Measurements from ENCODE around the gene IMPDH2.
"Not testable (repeated sequence)": the region's sequence is repeated elsewhere in the genome, so short reads cannot be mapped to it uniquely, and the experiment has no call there.

The IMPDH2 gene

DNA sequence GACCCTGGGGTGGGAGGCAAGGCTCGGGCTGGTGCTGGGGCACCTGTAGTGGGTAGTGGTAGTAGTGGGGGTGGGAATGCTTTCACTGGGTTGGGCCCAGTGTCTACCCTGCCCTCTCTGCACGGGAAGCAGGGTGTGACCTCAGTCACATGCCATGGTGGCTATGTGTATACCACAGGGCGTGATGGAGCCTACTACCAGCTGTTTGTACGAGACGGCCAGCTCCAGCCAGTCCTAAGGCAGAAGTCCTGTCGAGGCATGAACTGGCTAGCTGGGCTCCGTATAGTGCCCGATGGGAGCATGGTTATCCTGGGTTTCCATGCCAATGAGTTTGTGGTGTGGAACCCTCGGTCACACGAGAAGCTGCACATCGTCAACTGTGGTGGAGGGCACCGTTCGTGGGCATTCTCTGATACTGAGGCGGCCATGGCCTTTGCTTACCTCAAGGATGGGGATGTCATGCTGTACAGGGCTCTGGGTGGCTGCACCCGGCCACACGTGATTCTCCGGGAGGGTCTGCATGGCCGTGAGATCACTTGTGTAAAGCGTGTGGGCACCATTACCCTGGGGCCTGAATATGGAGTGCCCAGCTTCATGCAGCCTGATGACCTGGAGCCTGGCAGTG is 16.0 kb downstream of the IMPDH2 start:
- peaks cover 3 to 66% of the 10 kb centered on the region in 2 experiments; a peak in 2 of 3 replicates for H3K36me3 ChIP-seq (ENCODE audit: control insufficient read depth in 2 of 2, insufficient read depth in 1 of 2, low read length in 2 of 2)

DNA sequence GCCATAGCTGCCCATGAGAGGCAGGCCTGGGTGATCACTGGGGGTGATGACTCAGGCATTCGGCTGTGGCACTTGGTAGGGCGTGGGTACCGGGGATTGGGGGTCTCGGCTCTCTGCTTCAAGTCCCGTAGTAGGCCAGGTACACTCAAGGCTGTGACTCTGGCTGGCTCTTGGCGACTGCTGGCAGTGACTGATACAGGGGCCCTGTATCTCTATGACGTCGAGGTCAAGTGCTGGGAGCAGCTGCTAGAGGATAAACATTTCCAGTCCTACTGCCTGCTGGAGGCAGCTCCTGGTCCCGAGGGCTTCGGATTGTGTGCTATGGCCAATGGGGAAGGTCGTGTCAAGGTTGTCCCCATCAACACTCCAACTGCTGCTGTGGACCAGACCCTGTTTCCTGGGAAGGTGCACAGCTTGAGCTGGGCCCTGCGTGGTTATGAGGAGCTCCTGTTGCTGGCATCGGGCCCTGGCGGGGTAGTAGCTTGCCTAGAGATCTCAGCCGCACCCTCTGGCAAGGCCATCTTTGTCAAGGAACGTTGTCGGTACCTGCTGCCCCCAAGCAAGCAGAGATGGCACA is 16.7 kb downstream of the IMPDH2 start:
- POLR2A ChIA-PET, result interaction anchor here (1.6 kb wide), 1 partner anchor 9 kb away, joined by 8 read pairs; no protein-coding TSS in a partner anchor
- H3K27ac ChIP-seq (ENCODE audit: extremely low read depth, low read depth, low read length), result no peak overlapping the region
- TF ChIP-seq ZNF19 (tag by site-specific recombination; IDR thresholded peaks at IDR 0.05; ENCODE audit: low read depth) (no peak), KLF9 (tag by site-specific recombination; IDR thresholded peaks at IDR 0.05; ENCODE audit: low read depth) (no peak), OSR2 (tag by site-specific recombination; IDR thresholded peaks at IDR 0.05) (0 out of 2 replicates have a peak, but pooled peaks have one; percentile 24), ZNF792 (tag by site-specific recombination; IDR thresholded peaks at IDR 0.05) (no peak)
- peaks cover 3 to 66% of the 10 kb centered on the region in 2 experiments; a peak in 2 of 3 replicates for H3K36me3 ChIP-seq (ENCODE audit: control insufficient read depth in 2 of 2, insufficient read depth in 1 of 2, low read length in 2 of 2)
- CTCF ChIA-PET, result interaction anchor here (0.6 to 2.6 kb wide), 4 partner anchors 9 to 1952 kb away, joined by 3 to 12 read pairs (median 3); partner anchors contain the start of gene NDUFAF3
- H3K4me1 ChIP-seq (ENCODE audit: control insufficient read depth, insufficient read depth, low read length), result no peaks in the 10 kb centered on the region
- H3K9me3 ChIP-seq (ENCODE audit: control insufficient read depth, insufficient read depth, low read depth, low read length), result no peaks in the 10 kb centered on the region
- no peak overlapping the region for H3K4me3 ChIP-seq (ENCODE audit: low read depth, low read length)

More for the DNA sequence above, 16.0 kb downstream of the IMPDH2 start:
- Histone ChIP-seq H3K4me1 (ENCODE audit: control insufficient read depth, insufficient read depth, low read length) (no peaks in the 10 kb centered on the region), H3K9me3 (ENCODE audit: control insufficient read depth, insufficient read depth, low read depth, low read length) (no peaks in the 10 kb centered on the region), H3K4me3 (ENCODE audit: low read depth, low read length) (no peak overlapping the region), H3K27ac (ENCODE audit: extremely low read depth, low read depth, low read length) (no peak overlapping the region)
- CTCF ChIA-PET, result interaction anchor here (0.6 to 2.6 kb wide), 5 partner anchors 9 to 1953 kb away, joined by 3 to 12 read pairs (median 3); partner anchors contain the start of genes NDUFAF3 and P4HTM
- no peak for TF ChIP-seq ZNF664 (tag by site-specific recombination; IDR thresholded peaks at IDR 0.05)
- TF ChIP-seq, protein P1, sequence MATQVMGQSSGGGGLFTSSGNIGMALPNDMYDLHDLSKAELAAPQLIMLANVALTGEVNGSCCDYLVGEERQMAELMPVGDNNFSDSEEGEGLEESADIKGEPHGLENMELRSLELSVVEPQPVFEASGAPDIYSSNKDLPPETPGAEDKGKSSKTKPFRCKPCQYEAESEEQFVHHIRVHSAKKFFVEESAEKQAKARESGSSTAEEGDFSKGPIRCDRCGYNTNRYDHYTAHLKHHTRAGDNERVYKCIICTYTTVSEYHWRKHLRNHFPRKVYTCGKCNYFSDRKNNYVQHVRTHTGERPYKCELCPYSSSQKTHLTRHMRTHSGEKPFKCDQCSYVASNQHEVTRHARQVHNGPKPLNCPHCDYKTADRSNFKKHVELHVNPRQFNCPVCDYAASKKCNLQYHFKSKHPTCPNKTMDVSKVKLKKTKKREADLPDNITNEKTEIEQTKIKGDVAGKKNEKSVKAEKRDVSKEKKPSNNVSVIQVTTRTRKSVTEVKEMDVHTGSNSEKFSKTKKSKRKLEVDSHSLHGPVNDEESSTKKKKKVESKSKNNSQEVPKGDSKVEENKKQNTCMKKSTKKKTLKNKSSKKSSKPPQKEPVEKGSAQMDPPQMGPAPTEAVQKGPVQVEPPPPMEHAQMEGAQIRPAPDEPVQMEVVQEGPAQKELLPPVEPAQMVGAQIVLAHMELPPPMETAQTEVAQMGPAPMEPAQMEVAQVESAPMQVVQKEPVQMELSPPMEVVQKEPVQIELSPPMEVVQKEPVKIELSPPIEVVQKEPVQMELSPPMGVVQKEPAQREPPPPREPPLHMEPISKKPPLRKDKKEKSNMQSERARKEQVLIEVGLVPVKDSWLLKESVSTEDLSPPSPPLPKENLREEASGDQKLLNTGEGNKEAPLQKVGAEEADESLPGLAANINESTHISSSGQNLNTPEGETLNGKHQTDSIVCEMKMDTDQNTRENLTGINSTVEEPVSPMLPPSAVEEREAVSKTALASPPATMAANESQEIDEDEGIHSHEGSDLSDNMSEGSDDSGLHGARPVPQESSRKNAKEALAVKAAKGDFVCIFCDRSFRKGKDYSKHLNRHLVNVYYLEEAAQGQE (tag by site-specific recombination; IDR thresholded peaks at IDR 0.05), result no peak
- no peak for TF ChIP-seq ZNF350 (tag by site-specific recombination; IDR thresholded peaks at IDR 0.05)
- TF ChIP-seq KLF1 (tag by site-specific recombination; IDR thresholded peaks at IDR 0.05), result peak; percentile 27; the same call in 1 of the 2 replicates
- TF ChIP-seq ZBTB21 (tag by site-specific recombination; IDR thresholded peaks at IDR 0.05), result no peak
- no peak for TF ChIP-seq IKZF3 (tag by site-specific recombination; IDR thresholded peaks at IDR 0.05)
- POLR2A ChIA-PET, result interaction anchor here (1.2 to 1.6 kb wide), 3 partner anchors 8 to 26 kb away, joined by 3 to 10 read pairs (median 8); no protein-coding TSS in a partner anchor

DNA sequence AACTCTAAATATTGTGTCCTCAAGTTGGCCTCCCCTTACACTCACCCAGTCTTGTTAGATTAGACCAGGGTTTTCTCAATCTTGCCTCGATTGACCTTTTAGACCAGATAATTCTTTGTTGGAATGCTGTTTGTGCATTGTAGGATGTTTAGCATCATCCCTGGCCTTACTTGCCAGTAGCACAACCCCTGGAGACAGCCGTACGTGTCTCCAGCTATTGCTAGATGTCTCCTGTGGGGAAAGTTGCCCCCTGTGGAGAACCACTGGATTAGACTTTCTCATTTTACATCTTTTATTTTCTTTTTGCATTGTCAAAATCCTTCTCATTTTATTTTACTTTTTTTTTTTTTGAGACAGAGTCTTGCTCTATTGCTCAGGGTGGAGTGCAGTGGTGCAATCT is 19.8 kb downstream of the IMPDH2 start:
- POLR2A ChIA-PET, result interaction anchor here (3.1 to 3.8 kb wide), 2 partner anchors 11 to 22 kb away, joined by 21 to 141 read pairs; partner anchors contain the start of genes DALRD3 and NDUFAF3
- Histone ChIP-seq H3K4me1 (ENCODE audit: control insufficient read depth, insufficient read depth, low read length) (no peaks in the 10 kb centered on the region), H3K9me3 (ENCODE audit: control insufficient read depth, insufficient read depth, low read depth, low read length) (no peaks in the 10 kb centered on the region), H3K4me3 (ENCODE audit: low read depth, low read length) (no peak overlapping the region), H3K36me3 (ENCODE audit: control insufficient read depth in 2 of 2, insufficient read depth in 1 of 2, low read length in 2 of 2) (peaks cover 3 to 40% of the 10 kb centered on the region in 2 experiments; a peak in 2 of 3 replicates), H3K27ac (ENCODE audit: extremely low read depth, low read depth, low read length) (no peak overlapping the region)
- CTCF ChIA-PET, result interaction anchor here (1.2 to 3.8 kb wide), 3 partner anchors 8 to 22 kb away, joined by 3 to 20 read pairs (median 5); partner anchors contain the start of gene P4HTM
- TF ChIP-seq GLIS1 (tag by site-specific recombination; IDR thresholded peaks at IDR 0.05), result peak; percentile 32; the same call in 1 of the 2 replicates
- peak; percentile 32 for TF ChIP-seq ZIC2 (tag by site-specific recombination; IDR thresholded peaks at IDR 0.05)
- no peak for TF ChIP-seq ZNF350 (tag by site-specific recombination; IDR thresholded peaks at IDR 0.05)

GRCh38 chr3:49008627-49009026 is 20.6 kb downstream of the IMPDH2 start:
- POLR2A ChIA-PET, result interaction anchor here (0.6 to 4.4 kb wide), 5 partner anchors 12 to 94 kb away, joined by 3 to 141 read pairs (median 34); partner anchors contain the start of genes DALRD3, NDUFAF3 and P4HTM

More at GRCh38 chr3:49008627-49009026, 20.6 kb downstream of the IMPDH2 start:
- H3K9me3 ChIP-seq (ENCODE audit: control insufficient read depth, insufficient read depth, low read depth, low read length); H3K4me1 ChIP-seq (ENCODE audit: control insufficient read depth, insufficient read depth, low read length): not testable (repeated sequence)
- CTCF ChIA-PET, result interaction anchor here (0.9 to 3.8 kb wide), 6 partner anchors 8 to 21 kb away, joined by 3 to 20 read pairs (median 4); partner anchors contain the start of genes NDUFAF3 and P4HTM
- TF ChIP-seq, protein P2, sequence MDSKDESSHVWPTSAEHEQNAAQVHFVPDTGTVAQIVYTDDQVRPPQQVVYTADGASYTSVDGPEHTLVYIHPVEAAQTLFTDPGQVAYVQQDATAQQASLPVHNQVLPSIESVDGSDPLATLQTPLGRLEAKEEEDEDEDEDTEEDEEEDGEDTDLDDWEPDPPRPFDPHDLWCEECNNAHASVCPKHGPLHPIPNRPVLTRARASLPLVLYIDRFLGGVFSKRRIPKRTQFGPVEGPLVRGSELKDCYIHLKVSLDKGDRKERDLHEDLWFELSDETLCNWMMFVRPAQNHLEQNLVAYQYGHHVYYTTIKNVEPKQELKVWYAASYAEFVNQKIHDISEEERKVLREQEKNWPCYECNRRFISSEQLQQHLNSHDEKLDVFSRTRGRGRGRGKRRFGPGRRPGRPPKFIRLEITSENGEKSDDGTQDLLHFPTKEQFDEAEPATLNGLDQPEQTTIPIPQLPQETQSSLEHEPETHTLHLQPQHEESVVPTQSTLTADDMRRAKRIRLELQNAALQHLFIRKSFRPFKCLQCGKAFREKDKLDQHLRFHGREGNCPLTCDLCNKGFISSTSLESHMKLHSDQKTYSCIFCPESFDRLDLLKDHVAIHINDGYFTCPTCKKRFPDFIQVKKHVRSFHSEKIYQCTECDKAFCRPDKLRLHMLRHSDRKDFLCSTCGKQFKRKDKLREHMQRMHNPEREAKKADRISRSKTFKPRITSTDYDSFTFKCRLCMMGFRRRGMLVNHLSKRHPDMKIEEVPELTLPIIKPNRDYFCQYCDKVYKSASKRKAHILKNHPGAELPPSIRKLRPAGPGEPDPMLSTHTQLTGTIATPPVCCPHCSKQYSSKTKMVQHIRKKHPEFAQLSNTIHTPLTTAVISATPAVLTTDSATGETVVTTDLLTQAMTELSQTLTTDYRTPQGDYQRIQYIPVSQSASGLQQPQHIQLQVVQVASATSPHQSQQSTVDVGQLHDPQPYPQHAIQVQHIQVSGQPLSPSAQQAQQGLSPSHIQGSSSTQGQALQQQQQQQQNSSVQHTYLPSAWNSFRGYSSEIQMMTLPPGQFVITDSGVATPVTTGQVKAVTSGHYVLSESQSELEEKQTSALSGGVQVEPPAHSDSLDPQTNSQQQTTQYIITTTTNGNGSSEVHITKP (tag by site-specific recombination; IDR thresholded peaks at IDR 0.05), result peak; percentile 75; the same call in 1 of the 2 replicates
- TF ChIP-seq ZNF394 (tag by site-specific recombination; IDR thresholded peaks at IDR 0.05; ENCODE audit: borderline replicate concordance), result peak; percentile 42; the same call in 1 of the 2 replicates
- Histone ChIP-seq H3K27ac (ENCODE audit: extremely low read depth, low read depth, low read length) (peak overlapping the region; percentile 32; the same call in 1 of the 2 replicates), H3K4me3 (ENCODE audit: low read depth, low read length) (peak overlapping the region; percentile 74; the same call in 1 of the 2 replicates), H3K36me3 (ENCODE audit: control insufficient read depth in 2 of 2, insufficient read depth in 1 of 2, low read length in 2 of 2) (peaks cover 3 to 32% of the 10 kb centered on the region in 2 experiments; a peak in 2 of 3 replicates)

All from HEK293 (cell line).